ENCODE results near the gene CLIP2.
"Not testable (repeated sequence)": the region's sequence is repeated elsewhere in the genome, so short reads cannot be mapped to it uniquely, and the experiment has no call there.

CLIP2 gene

DNA sequence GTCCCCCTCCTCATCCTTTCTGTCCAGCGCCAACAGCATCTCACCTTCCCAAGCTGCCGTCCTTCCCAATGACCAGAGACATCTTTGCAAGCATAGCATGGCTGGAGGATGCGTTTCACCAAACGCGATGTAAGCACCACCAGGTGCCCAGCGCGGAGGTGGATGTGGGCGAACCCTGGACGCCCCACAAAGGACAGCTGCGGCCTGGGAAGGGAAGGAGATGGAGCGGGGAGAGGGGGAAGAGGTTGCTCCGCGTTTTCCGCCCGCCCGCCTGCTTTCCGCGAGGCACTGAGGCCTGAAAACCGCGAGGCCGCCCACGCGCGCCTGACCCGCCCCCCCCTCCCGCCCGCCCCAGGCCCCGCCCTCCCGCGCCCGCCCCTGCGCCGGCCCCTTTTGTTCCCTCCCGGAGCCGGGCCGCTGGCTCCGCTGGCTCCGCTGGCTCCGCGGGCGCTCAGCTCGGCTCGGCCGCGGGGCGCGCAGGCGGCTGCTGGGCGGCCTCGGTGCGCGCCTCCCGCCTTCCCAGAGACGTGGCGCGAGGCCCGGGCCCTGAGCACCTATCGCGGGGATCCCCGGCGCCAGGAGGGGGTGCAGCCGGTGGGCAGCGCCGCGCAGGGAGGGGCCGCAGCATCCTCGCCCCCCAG lies at the start of gene CLIP2:
Gene CLIP2, plus strand, starts transcription at position 390 of the 641 bp plus-strand sequence. CDS start 28,140 bp downstream, outside the sequence.
- DNase-seq (ENCODE audit: low spot score) = peak; percentile 59

GRCh38 chr7:74240482-74240881 lies 48.7 kb upstream of the CLIP2 start:
- DNase-seq (ENCODE audit: low spot score) = no peak

GRCh38 chr7:74242122-74242443 lies 47.1 kb upstream of the CLIP2 start:
- no peak for DNase-seq (ENCODE audit: low spot score)

DNA sequence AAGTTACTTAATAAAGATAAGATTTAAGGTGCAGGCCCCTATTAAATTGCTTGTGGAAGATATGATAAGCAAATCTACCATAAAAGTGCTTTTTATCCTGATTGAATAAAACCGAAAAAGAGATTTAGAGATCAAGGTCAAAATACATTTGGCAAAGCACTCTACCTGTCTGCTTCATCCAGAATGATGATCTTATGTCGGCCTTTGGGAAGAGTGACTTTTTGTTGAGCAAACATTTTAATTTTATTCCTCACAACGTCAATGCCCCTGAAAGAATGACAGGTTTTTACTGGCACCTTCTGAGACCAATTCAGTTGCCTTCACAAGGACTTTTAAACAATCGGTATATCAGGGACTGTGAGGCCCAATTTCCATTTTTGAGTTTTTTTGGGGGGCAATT lies 42.7 kb upstream of the CLIP2 start:
- DNase-seq (ENCODE audit: low spot score) = no peak

GRCh38 chr7:74248156-74248555 lies 41.1 kb upstream of the CLIP2 start:
- no peak for DNase-seq (ENCODE audit: low spot score)

- not testable (repeated sequence) for DNase-seq (ENCODE audit: low spot score)
Observed at GRCh38 chr7:74249058-74249457, 40.1 kb upstream of the CLIP2 start.

GRCh38 chr7:74252893-74253292 lies 36.3 kb upstream of the CLIP2 start:
- DNase-seq (ENCODE audit: low spot score) = no peak

GRCh38 chr7:74253331-74253730 lies 35.9 kb upstream of the CLIP2 start:
- DNase-seq (ENCODE audit: low spot score) = no peak

DNA sequence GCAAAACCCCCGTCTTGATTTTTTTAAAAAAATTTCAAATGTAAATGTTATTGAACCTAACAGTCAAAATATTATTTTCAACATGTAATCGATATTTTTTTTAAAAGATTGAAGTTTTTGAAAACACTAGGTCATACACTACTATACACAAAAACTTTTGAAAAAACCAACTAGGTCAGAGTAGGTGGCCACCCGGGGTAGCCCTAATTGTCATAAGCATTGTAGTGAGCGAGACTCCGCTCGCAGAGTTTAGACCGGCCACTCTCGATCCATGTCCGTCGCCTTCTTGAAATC lies 35.4 kb upstream of the CLIP2 start:
- DNase-seq (ENCODE audit: low spot score) = no peak

DNA sequence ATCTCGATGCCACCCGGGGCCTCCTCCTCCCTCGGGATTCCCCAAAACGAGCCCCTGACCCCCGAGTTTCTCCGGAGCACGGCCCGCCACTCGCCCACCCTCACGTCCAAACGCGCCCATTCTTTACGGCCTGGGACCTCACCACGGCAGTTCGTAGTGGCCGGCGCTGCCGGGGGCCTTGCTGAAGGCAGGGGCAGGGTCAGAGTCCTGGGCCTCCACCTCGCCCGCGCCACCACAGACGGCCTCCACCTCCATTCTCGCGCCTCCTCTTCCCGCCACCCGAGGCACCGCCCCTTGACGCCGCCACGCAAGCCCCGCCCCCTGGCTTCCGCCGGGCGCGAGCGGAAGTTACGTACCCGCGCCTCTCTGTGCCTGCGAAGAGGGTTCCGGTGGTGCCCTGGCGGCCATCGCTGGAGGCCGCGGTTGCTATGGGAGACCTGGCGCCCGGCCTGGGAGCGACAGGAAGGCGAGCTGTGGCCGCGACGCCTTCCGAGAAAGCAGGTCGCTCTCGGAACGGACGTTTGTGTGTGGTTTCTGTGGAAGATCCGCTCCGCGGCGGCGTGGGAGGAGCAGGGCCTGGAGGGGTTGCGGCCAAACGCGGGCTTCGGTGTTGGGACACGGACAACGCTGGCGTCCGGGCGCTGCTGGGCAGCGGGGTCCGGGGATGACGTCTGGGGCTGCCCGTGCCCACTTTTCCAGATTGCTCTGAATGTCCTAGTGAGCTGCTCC lies 34.9 kb upstream of the CLIP2 start, which contains the start of gene RFC2:
Gene RFC2, minus strand, starts transcription at position 271 of the 729 bp plus-strand sequence. Its CDS starts 16 bp downstream, at position 255.
- DNase-seq (ENCODE audit: low spot score) = peak; percentile 94

DNA sequence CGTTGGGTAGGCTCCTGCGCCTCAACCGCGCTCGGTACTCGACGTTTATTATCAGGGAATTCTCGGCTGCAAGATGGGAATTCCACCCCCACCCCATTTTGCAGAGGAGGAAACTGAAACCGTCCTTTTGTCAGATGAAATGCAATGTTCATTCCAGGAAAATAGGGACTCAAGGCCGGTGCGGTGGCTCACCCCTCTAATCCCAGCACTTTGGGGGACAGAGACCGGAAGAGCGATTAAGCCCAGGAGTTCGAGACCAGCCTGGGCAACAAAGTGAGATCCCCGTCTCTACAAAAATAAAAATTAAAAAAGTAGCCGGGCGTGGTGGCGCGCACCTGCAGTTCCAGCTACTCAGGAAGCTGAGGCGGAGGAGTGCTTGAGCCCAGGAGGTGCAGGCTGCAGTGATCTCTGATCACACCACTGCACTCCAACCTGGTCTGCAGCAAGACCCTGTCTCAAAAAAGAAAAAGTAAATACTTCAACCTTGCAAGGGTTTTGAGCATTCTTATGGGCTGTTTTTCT lies 34.3 kb upstream of the CLIP2 start:
- DNase-seq (ENCODE audit: low spot score) = no peak

GRCh38 chr7:74255461-74255860 lies 33.7 kb upstream of the CLIP2 start:
- not testable (repeated sequence) for DNase-seq (ENCODE audit: low spot score)

GRCh38 chr7:74256491-74257408 lies 32.5 kb upstream of the CLIP2 start:
- DNase-seq (ENCODE audit: low spot score) = no peak

DNA sequence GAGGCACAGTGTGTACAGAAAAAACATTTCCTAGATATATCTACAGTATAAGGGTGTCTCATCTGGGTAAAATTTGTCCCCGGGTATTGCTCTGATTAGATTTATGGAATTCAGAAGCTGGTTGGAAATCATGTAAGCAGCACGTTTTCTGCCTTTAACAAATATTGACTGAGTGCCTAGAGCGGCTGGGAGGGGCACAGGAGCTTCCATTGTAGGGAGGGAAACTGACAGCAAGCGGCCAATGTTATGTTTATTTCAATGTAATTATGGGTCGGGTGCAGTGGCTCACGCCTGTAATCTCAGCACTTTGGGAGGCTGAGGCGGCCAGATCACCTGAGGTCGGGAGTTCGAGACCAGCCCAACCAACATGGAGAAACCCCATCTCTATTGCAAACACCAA lies 30.6 kb upstream of the CLIP2 start:
- no peak for DNase-seq (ENCODE audit: low spot score)

GRCh38 chr7:74262639-74263398 lies 26.4 kb upstream of the CLIP2 start:
- DNase-seq (ENCODE audit: low spot score) = no peak

GRCh38 chr7:74263399-74264120 lies 25.6 kb upstream of the CLIP2 start:
- DNase-seq (ENCODE audit: low spot score) = no peak

DNA sequence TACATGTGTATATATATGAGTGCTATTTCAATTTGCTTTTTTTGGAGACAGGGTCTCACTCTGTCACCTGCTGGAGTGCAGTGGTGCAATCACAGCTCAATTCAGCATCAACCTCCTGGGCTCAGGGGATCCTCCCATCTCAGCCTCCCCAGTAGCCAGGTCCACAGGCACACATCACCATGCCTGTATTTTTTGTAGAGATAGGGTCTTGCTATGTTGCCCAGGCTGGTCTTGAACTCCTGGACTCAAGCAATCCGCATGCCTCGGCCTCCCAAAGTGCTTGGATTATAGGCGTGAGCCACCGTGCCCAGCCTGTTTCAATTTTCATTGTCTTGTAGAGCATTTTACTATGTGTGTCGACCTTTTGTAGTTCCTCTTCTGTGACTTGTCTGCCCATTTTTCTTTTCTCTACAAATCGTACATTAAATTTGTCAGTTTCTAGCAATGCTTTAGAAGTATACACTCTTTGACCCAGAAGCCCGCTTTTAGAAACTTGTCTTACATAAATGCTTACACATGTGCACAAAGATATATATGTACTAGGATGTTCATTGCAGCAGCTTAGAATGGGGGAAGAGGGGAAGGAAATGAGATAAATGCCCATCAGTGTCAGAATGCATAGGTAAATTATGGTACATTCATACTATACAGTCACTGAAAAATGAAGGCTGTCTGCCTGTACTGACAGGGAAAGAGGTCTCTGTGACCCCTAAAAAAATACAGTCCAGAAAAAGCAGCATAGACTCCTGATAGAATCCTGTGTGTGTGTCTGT lies 22.8 kb upstream of the CLIP2 start:
- DNase-seq (ENCODE audit: low spot score) = no peak

GRCh38 chr7:74267756-74268565 lies 21.2 kb upstream of the CLIP2 start:
- no peak for DNase-seq (ENCODE audit: low spot score)

DNA sequence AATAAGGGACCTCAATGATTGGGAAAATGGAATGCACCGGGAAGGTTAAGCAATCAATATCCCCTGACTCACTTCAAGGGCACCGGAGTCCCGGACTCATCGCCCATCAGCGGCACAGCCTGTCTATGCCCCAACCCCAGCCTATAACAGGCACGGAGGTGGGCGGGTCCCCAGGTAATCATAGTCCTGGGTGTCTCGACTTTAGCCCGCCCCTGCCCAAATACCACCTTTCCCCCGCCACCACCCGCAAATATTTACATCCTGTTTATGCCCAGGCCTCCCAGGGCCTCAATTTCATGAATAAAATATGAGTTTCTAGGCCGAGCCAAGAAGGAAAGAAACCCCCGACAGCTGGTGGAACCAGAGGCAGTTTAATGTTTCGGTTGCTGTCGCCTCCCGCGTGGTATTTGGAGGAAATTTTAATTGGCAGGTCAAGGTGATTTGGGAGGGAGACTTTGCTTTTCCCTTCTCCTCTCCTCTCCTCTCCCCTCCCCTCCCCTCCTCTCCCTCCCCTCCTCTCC lies 19.4 kb upstream of the CLIP2 start:
- peak; percentile 77 for DNase-seq (ENCODE audit: low spot score)

Data from pons (tissue), 1 donor.